HG02759 (cell line): Measurements from ENCODE around the gene RALGAPB.
"Not testable (repeated sequence)": the region's sequence is repeated elsewhere in the genome, so short reads cannot be mapped to it uniquely, and the experiment has no call there.

Experiments
- ATAC-seq: cut with Tn5 transposase; IDR thresholded peaks from one replicate; pipeline ENCODE4 v1.9.1; 2021; ENCODE audit warnings: mild to moderate bottlenecking, moderate library complexity; ENCODE audit not compliant: unreplicated experiment

Gene RALGAPB

GRCh38 chr20:38446441-38447209 is 26.0 kb upstream of the RALGAPB start:
- ATAC-seq, result peak; percentile 90

GRCh38 chr20:38447251-38447661 is 25.4 kb upstream of the RALGAPB start:
- ATAC-seq, result no peak

- no peak for ATAC-seq
Observed at GRCh38 chr20:38447931-38448675, 24.5 kb upstream of the RALGAPB start.

GRCh38 chr20:38449046-38449445 is 23.6 kb upstream of the RALGAPB start:
- ATAC-seq, result no peak

GRCh38 chr20:38450412-38450975 is 22.1 kb upstream of the RALGAPB start:
- no peak for ATAC-seq

GRCh38 chr20:38452880-38453624 is 19.6 kb upstream of the RALGAPB start:
- ATAC-seq, result no peak

GRCh38 chr20:38453941-38454340 is 18.7 kb upstream of the RALGAPB start:
- ATAC-seq, result no peak

GRCh38 chr20:38454556-38455473 is 17.8 kb upstream of the RALGAPB start:
- no peak for ATAC-seq

- no peak for ATAC-seq
Observed at GRCh38 chr20:38458314-38458713, 14.3 kb upstream of the RALGAPB start.

- ATAC-seq, result no peak
Observed at GRCh38 chr20:38460040-38460623, 12.5 kb upstream of the RALGAPB start.

- ATAC-seq, result not testable (repeated sequence)
Observed at GRCh38 chr20:38460631-38461030, 12.0 kb upstream of the RALGAPB start.

GRCh38 chr20:38461167-38461566 is 11.5 kb upstream of the RALGAPB start:
- ATAC-seq, result not testable (repeated sequence)

- ATAC-seq, result not testable (repeated sequence)
Observed at GRCh38 chr20:38461569-38461968, 11.1 kb upstream of the RALGAPB start.

- ATAC-seq, result no peak
Observed at GRCh38 chr20:38466171-38466570, 6.5 kb upstream of the RALGAPB start.

- ATAC-seq, result no peak
Observed at GRCh38 chr20:38466983-38467382, 5.7 kb upstream of the RALGAPB start.

GRCh38 chr20:38471245-38471644 is 1.4 kb upstream of the RALGAPB start:
- no peak for ATAC-seq

GRCh38 chr20:38471987-38472512 is 593 bp upstream of the RALGAPB start:
- ATAC-seq, result no peak

GRCh38 chr20:38473367-38473795 is 738 bp downstream of the RALGAPB start:
- no peak for ATAC-seq

- ATAC-seq, result no peak
Observed at GRCh38 chr20:38477747-38478146, 5.1 kb downstream of the RALGAPB start.
